Globus pallidus (tissue), 1 donor: Measurements from ENCODE around the gene MYO3B.

Experiments used
- DNase-seq: peaks from one replicate; pipeline ENCODE4 v3.0.0-alpha.2; 2015; ENCODE audit warnings: low spot score

MYO3B gene

DNA sequence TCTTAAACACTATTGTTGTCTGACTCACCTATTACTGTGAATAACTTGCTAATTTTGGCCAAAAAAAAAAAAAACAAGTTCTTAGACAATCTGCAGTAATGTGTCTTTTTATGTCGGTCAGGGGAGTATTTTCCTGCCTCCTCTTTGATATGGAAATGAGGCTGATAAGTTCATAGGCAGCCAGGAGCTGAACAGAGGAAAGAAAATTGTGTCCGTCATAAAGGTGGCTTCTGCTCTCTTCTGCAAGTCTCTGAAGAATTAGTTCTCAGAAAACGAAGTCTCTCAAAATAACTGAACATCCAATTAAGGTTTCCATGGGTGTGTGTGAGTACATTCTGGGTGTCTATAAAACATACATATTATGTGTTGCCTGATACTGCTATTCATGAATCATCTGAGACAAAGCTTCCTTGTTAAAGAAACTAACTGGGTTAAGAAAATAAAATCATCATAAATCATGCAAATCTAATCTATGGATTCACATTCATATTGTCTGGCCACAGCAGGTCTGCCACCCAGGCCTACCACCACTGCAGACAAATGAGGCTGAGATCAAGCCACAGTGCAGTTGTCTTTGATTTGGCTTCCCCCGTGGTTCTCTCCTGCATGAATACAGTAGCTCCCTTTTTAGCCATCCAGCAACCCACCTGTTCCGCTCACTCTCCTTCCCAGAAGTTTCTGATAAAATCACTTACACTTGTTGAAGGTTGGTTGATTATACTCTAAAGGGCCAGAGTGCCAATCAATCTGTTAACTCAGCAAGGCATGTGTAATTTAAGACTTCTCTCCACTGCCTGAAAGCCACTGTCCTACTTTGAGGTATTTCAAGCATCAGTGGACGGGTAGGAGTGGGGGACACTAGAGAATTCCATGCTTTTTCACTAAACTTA, 517.8 kb downstream of the MYO3B start:
- no peak for DNase-seq

- no peak for DNase-seq
Measured at GRCh38 chr2:170696948-170697347, 519.0 kb downstream of the MYO3B start.

DNA sequence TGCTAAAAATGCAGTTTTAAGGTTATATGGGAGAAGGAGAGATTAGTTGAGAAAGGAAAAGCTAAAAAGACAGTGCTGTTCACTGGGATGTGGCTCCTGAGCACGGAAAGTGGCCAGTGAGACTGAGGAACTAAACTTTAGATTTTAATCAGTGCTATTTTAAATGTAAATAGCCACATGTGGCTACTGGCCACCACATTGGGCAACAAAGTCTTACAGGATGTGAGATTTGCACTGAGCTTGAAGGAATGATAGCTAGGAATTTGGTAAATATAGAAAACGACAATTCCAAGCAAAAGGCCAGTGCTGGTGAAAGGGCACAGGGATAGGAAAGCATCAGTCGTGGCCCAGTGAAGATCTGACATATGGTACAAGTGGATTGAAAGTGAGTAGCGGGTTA, 523.1 kb downstream of the MYO3B start:
- DNase-seq: no peak

GRCh38 chr2:170703776-170704476, 526.0 kb downstream of the MYO3B start:
- DNase-seq: no peak
